SK-N-MC (cell line): ENCODE measurements around the gene DGKH.

Source experiments
- EZH2 ChIP-seq: fragments of 200-600 bp; sonication (generic); IDR thresholded peaks from one replicate; pipeline ENCODE4 v1.6.1; 2017; ENCODE audit warnings: antibody characterized with exemption
- POLR2AphosphoS5 ChIP-seq: IDR thresholded peaks from 2 replicates; pipeline ENCODE4 v1.6.1; 2012; ENCODE audit warnings: mild to moderate bottlenecking, low read depth, low read length, borderline replicate concordance

- TF ChIP-seq EZH2 (no peak), POLR2AphosphoS5 (no peak)
Measured at GRCh38 chr13:42046448-42046847, 2.0 kb upstream of the DGKH start.
